OCI-LY3 (cell line): Measurements from ENCODE around the gene OR51E1.

Source experiments
- CTCF ChIP-seq: fragments of 200-600, 300-600 bp; sonication (generic); IDR thresholded peaks from 2 replicates; pipeline ENCODE4 v1.5.1; 2014; ENCODE audit warnings: antibody characterized with exemption, low read length, low read depth
- EZH2phosphoT487 ChIP-seq: fragments of 200-600 bp; shearing (Covaris generic); IDR thresholded peaks from 2 replicates; pipeline ENCODE4 v1.6.1; 2018; ENCODE audit warnings: antibody characterized with exemption, mixed run types, low read depth

- TF ChIP-seq CTCF (no peak), EZH2phosphoT487 (no peak)
Observed at GRCh38 chr11:4699697-4700435, 56.1 kb downstream of the OR51E1 start.
